Upper lobe of left lung (tissue), 4 donors: ENCODE measurements around the gene CTDP1.

Experiments
- EP300 ChIP-seq, 4 donors: sonication (generic); formaldehyde crosslinking; IDR thresholded peaks; one replicate each; pipeline ENCODE4 v1.5.1; 2017; ENCODE audit warnings: antibody characterized with exemption in 4 of 4, control low read depth in 2 of 4
- POLR2A ChIP-seq, 4 donors: fragments of 450-650 bp; IDR thresholded peaks; one replicate each; pipeline ENCODE4 v1.5.1; 2016 to 2017; ENCODE audit warnings: antibody characterized with exemption in 4 of 4, mild to moderate bottlenecking in 2 of 4
- TF ChIP-seq, protein P1 (sequence below), 6 experiments: fragments of 450-650 bp in 4 of 6; fragments of 200-600 bp in 2 of 6; sonication (generic) in 2 of 6; IDR thresholded peaks; one replicate each; pipeline ENCODE4 v1.5.1; 2016 to 2019; ENCODE audit warnings: antibody characterized with exemption in 6 of 6

- no peak for TF ChIP-seq POLR2A (IDR thresholded peaks at IDR 0.05)
- TF ChIP-seq, protein P1, sequence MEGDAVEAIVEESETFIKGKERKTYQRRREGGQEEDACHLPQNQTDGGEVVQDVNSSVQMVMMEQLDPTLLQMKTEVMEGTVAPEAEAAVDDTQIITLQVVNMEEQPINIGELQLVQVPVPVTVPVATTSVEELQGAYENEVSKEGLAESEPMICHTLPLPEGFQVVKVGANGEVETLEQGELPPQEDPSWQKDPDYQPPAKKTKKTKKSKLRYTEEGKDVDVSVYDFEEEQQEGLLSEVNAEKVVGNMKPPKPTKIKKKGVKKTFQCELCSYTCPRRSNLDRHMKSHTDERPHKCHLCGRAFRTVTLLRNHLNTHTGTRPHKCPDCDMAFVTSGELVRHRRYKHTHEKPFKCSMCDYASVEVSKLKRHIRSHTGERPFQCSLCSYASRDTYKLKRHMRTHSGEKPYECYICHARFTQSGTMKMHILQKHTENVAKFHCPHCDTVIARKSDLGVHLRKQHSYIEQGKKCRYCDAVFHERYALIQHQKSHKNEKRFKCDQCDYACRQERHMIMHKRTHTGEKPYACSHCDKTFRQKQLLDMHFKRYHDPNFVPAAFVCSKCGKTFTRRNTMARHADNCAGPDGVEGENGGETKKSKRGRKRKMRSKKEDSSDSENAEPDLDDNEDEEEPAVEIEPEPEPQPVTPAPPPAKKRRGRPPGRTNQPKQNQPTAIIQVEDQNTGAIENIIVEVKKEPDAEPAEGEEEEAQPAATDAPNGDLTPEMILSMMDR (IDR thresholded peaks at IDR 0.05): no peak
- no peak for TF ChIP-seq EP300 (IDR thresholded peaks at IDR 0.05)
Observed at GRCh38 chr18:79714531-79715240, 35.1 kb downstream of the CTDP1 start.
